ENCODE results near the gene ANKRD53.

ANKRD53 gene

DNA sequence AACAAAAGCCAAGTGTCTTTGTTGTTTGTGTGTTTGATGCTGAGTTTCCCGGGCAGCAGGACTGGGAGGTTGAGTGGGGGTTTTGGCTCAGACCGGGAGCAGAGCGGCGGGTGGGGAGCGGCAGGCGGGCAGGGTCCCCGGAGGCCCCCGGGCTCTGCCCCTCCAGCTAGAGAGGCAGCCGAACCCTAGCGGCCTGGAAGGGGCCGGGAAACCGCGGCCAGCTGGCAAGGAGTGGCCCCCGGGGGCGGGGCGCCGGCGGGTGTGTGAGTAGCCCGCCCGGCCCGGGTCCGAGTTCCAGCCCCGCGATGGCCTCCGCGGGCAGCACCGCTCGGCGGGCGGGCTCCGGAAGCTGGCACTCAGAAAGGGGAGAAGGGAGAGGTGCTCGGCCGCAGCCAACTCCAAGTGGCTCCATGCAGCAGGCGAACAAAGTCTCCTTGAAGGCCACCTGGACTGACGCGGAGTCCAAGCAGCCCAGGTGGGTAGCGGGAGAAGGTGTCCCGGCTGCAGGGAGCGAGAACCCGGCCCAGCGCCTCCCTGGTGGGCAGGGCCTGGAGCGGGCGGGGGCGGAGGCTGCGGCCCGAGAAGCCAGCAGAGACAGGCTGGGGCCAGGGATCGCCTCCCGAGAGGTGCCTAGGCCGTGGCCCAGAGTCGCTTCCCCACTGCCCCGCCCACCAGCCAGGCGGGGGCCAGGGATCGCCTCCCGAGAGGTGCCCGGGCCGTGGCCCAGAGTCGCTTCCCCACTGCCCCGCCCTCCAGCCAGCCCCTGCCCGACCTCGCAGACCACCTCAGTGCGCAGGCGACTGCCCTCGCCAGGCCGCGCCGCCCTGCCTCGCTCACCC is at the start of gene ANKRD53:
TSS of gene ANKRD53 (plus strand) at position 290 of the 839 bp plus-strand sequence. CDS start at position 306, 16 bp downstream.
- DNase-seq: peak; percentile 92

- DNase-seq: no peak
Measured at GRCh38 chr2:70930371-70931329, 47.8 kb upstream of the ANKRD53 start.

GRCh38 chr2:70931376-70932000 is 46.9 kb upstream of the ANKRD53 start:
- DNase-seq: no peak

- DNase-seq: peak; percentile 40
Measured at GRCh38 chr2:70932631-70933230, 45.7 kb upstream of the ANKRD53 start.

DNA sequence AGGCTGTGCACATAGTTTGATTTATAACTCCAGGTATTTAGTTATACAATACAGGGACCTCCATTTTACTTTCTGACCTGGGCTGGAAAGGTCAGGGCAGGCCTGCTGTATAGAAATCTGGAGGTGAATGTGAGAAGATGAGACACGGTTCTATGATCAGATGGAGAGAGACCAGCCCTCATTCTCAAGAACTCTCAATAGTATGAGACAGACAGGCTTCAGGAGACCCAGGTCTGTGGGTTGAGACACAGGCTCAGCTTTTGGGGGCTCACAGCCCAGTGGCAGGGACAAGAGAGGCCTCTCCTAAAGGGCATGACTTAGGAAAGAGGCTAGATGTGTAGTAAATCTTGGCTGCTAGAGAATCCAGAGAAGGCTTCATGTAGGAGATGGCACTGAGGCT is 43.4 kb upstream of the ANKRD53 start:
- no peak for DNase-seq

- DNase-seq: peak; percentile 73
Measured at GRCh38 chr2:70935468-70936164, 42.8 kb upstream of the ANKRD53 start, which contains the start of gene ATP6V1B1. Gene ATP6V1B1 (plus strand): TSS chr2:70935900. CDS start chr2:70935955, 55 bp downstream.

- DNase-seq: peak; percentile 45
Measured at GRCh38 chr2:70936165-70936978, 42.1 kb upstream of the ANKRD53 start.

- peak; percentile 64 for DNase-seq
Measured at GRCh38 chr2:70936979-70937811, 41.2 kb upstream of the ANKRD53 start.

GRCh38 chr2:70937866-70938585 is 40.4 kb upstream of the ANKRD53 start:
- peak; percentile 56 for DNase-seq

- no peak for DNase-seq
Measured at GRCh38 chr2:70938586-70938950, 39.9 kb upstream of the ANKRD53 start.

DNA sequence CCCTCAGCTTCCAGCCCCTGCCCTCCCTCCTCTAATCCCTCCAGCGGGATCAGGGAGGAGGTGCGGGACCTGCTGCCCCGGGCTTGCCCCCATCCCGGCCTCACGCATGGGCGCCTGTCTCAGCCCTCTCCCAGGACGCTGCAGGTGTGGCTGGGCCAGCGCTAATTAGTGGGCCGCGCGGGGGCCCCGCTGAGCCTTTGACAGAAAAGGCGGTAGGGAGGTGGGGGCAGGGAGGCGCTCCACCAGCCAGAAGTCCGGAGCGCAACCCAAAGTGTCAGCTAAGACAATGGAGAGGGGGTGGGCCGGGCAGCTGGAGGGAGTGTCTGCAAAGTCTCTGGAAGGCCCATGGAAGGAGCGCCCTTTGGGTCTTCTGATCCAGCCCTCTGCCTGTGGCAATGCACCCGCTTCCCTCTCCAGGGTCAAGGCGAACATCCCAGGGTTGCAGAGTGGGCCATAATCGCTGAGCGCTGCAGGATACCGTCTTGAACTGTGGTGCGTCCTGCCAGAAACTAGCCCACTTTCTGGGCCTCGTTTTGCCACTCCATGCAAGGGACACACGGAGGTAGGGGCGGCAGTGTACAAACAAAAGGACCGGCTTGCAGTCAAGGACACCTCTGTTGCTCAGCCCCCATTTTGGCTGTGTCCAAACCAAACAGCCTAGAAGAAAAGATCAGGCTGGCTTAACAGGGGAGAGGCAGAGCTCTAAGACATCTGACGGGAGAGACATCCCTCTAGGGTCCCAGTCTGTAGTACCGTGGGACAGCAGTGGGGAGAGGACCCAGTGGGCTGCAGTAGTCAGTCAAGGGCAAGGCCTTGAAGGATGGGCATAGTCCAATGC is 39.2 kb upstream of the ANKRD53 start:
- DNase-seq: peak; percentile 53

DNA sequence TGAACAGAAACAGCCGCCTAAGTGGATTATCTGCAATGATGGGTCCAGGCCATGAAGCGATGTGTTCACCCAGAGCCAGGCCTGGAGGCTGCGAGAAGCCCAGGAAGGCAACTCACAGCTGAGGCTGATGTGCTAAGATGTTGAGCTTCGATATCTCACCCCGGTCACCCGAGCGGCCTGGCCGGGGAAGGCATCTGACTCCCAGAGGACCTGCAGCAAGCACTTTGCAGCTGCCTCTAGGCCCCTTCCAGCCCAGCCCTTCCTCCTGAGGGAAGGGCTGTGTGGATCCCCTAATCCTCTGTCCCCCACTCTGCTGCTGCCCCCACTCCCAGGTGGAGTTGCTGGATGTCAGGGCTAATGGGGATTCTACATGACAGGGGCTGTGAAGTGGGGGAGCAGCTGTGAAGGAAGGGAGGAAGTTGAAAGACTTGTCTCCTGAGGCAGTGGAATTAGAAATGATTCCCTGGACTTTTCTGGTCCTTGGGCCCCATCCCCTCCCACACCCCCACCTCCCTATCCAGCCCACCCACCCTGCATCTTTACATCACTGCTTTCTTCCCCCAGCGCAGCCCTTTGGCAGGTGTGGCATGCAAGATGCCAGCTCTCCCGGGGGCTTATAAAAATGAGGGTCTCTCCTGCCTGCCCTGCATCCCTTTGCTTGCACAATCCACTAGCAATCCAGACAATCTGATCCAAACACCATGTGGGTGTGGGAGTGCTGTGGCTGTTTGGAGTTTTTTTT is 38.4 kb upstream of the ANKRD53 start:
- peak; percentile 53 for DNase-seq

- peak; percentile 32 for DNase-seq
Measured at GRCh38 chr2:70941186-70941585, 37.2 kb upstream of the ANKRD53 start.

GRCh38 chr2:70941701-70942100 is 36.7 kb upstream of the ANKRD53 start:
- peak; percentile 30 for DNase-seq

DNA sequence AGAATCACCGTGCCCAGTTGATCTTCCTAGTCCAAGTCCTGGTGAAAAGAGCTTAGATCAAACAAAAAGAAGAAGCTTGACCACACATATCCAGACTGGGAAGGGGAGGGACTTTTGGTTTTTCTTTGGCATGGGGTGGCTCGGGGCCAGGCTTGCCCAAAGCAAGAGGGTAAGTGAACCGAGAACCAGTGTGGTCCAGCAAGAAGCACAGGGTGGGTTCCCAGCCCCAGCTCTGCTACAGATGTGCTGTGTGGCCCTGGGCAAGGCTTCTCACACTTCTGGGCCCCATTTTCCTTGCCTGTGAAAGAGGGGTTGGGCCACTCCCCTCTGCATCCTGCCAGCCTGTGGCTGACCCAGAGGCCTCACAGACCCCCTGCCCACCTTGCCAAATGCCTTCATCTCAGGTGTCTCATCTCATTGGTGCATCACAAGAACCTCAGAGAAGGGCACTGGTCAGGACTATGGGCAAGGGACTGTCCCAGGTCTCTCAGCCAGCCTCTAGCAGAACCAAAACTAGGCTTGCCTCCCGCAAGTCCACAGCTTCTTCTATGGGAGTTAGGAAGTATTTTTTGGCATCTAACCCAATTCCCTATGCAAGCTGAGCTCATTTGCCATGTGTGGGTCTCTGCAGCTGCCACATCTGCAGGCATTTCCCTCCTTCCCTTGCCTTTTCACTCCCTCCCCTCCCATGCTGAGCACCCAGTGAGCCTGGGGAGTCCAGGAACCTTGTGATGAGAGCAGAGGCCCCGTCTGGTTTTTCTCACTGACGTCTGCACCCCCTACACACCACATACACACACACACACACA is 35.8 kb upstream of the ANKRD53 start:
- DNase-seq: peak; percentile 49

DNA sequence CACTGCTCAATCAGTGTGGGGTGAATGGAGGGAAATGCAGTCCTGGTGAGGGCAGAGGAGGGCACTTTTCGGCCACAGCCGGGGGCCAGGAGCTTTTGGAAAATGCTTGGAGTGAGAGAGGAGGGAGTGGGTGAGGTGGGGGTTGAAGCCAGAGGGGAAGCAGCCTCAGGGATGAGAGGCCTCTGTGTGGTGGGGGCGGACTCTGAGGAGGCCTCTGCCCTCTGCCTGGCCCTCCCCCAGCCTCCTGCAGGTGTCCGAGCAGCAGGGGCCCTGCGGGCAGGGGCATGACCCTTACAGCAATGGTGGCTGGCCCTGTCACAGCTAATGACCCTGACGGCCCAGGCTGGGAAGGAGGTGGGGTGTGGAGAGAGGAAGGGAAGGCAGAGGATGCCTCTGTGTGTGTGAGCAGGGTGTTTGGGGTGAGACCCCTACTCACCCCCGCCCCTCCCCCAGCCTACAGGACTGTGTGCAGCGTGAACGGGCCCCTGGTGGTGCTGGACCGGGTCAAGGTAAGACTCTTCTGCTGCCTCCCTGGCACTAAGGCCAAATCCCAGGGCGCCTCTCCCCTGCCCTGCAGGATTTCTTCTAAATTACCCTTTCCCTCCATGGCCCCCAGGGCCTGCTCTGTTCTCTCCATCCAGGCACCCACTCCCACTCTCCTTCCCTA is 35.1 kb upstream of the ANKRD53 start:
- DNase-seq: peak; percentile 53
